ENCODE data around the gene TENM4. TPM values are rescaled to one million over a fixed set of nuclear protein-coding genes. Genes with fewer than 3 reads are reported as not detected.

The TENM4 gene
- polyA plus RNA-seq, 1 donor from 2014 or later, result 16.8 TPM

DNA sequence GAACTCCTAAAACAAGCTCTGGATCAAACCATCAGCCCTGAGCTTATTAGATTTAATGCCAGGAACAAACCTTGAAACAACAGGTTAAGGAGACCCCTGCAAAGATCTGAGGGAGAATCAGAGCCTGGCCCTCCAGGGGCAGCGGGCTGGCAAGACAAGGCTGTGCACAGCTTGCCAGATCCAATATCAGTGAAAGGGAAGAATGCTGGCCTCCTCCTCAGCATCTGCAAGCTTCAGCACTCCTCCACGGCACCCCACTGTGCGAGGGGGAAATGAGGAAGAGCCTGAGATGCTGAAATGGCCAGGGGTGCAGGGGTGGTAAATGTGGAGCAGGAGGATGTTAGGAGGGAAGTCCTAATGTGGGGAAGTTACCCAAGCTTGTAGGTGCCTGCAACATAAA is 167.0 kb downstream of the TENM4 start:
- Histone ChIP-seq H3K27ac (ENCODE audit: low read length) (no peak overlapping the region), H3K79me2 (replicated peaks; ENCODE audit: insufficient read depth, low read length) (no peaks in the 10 kb centered on the region), H3K9ac (ENCODE audit: low read length) (no peak overlapping the region), H3K4me3 (ENCODE audit: low read length) (no peak overlapping the region), H3K9me3 (ENCODE audit: low read length) (no peaks in the 10 kb centered on the region), H3K27me3 (ENCODE audit: insufficient read depth, low read depth, low read length) (no peaks in the 10 kb centered on the region), H3K9me2 (ENCODE audit: insufficient read depth, low read length) (no peaks in the 10 kb centered on the region), H3K4me2 (ENCODE audit: low read length) (no peak overlapping the region), H4K20me1 (ENCODE audit: insufficient read depth) (no peaks in the 10 kb centered on the region), H3K36me3 (ENCODE audit: insufficient read depth, low read length) (no peaks in the 10 kb centered on the region), H2AFZ (ENCODE audit: low read depth, low read length) (no peak overlapping the region), H3F3A (ENCODE audit: insufficient read depth, low read length, poor library complexity, severe bottlenecking) (no peaks in the 10 kb centered on the region)
- TF ChIP-seq MXI1 (conservative IDR thresholded peaks at IDR 0.05; ENCODE audit: poor library complexity, severe bottlenecking) (no peak), SMC3 (conservative IDR thresholded peaks at IDR 0.05; ENCODE audit: poor library complexity) (no peak), EP300 (conservative IDR thresholded peaks at IDR 0.05; ENCODE audit: poor library complexity, severe bottlenecking) (no peak), TAF1 (IDR thresholded peaks at IDR 0.05; ENCODE audit: low read depth) (no peak), RAD21 (conservative IDR thresholded peaks at IDR 0.05) (no peak), EZH2 (IDR thresholded peaks at IDR 0.05; ENCODE audit: borderline replicate concordance, insufficient read depth, low read length, poor library complexity, severe bottlenecking) (no peak), POLR2AphosphoS5 (IDR thresholded peaks at IDR 0.05) (no peak)
- TF ChIP-seq, protein P1, sequence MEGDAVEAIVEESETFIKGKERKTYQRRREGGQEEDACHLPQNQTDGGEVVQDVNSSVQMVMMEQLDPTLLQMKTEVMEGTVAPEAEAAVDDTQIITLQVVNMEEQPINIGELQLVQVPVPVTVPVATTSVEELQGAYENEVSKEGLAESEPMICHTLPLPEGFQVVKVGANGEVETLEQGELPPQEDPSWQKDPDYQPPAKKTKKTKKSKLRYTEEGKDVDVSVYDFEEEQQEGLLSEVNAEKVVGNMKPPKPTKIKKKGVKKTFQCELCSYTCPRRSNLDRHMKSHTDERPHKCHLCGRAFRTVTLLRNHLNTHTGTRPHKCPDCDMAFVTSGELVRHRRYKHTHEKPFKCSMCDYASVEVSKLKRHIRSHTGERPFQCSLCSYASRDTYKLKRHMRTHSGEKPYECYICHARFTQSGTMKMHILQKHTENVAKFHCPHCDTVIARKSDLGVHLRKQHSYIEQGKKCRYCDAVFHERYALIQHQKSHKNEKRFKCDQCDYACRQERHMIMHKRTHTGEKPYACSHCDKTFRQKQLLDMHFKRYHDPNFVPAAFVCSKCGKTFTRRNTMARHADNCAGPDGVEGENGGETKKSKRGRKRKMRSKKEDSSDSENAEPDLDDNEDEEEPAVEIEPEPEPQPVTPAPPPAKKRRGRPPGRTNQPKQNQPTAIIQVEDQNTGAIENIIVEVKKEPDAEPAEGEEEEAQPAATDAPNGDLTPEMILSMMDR (IDR thresholded peaks at IDR 0.05; ENCODE audit: poor library complexity, severe bottlenecking), result no peak
- TF ChIP-seq, protein P2, sequence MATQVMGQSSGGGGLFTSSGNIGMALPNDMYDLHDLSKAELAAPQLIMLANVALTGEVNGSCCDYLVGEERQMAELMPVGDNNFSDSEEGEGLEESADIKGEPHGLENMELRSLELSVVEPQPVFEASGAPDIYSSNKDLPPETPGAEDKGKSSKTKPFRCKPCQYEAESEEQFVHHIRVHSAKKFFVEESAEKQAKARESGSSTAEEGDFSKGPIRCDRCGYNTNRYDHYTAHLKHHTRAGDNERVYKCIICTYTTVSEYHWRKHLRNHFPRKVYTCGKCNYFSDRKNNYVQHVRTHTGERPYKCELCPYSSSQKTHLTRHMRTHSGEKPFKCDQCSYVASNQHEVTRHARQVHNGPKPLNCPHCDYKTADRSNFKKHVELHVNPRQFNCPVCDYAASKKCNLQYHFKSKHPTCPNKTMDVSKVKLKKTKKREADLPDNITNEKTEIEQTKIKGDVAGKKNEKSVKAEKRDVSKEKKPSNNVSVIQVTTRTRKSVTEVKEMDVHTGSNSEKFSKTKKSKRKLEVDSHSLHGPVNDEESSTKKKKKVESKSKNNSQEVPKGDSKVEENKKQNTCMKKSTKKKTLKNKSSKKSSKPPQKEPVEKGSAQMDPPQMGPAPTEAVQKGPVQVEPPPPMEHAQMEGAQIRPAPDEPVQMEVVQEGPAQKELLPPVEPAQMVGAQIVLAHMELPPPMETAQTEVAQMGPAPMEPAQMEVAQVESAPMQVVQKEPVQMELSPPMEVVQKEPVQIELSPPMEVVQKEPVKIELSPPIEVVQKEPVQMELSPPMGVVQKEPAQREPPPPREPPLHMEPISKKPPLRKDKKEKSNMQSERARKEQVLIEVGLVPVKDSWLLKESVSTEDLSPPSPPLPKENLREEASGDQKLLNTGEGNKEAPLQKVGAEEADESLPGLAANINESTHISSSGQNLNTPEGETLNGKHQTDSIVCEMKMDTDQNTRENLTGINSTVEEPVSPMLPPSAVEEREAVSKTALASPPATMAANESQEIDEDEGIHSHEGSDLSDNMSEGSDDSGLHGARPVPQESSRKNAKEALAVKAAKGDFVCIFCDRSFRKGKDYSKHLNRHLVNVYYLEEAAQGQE (IDR thresholded peaks at IDR 0.05; ENCODE audit: borderline replicate concordance), result no peak

DNA sequence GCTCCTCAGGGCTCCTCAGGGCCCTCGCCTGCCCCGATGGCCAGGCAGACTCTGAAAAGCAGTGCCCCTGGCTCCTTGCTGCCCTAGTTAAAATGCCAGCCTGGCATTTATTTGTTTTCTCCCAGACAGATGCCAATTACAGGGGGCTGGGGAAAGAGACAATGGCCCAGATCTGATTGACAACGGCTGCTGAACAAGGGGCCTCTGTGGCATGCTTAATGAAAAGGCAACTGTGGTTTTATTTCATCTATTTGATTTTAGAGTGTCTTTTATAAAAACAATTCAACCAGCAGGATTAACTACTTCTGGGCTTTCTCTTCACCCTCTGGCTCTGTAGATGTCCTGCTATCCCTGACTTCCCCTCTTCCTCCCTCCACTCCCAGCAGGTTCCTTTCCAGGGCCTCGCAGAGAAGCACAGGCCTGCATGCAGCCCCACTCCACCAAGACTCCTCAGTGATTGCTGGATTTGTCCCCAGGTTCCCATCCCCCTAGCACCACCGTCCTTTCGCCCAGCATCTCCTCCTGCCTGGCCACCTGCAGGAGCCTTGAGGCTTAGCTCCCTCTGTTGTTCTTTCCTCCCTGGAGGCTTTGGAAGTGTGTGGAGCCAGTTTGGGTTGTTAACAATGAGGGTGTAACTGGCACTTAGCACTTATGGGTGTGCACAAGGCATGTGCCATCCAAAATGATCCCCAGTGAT is 171.1 kb downstream of the TENM4 start:
- Histone ChIP-seq H3K4me2 (ENCODE audit: low read length) (no peak overlapping the region), H4K20me1 (ENCODE audit: insufficient read depth) (no peaks in the 10 kb centered on the region), H2AFZ (ENCODE audit: low read depth, low read length) (no peak overlapping the region), H3K27me3 (ENCODE audit: insufficient read depth, low read depth, low read length) (no peaks in the 10 kb centered on the region), H3K9me3 (ENCODE audit: low read length) (no peaks in the 10 kb centered on the region), H3K36me3 (ENCODE audit: insufficient read depth, low read length) (no peaks in the 10 kb centered on the region), H3K4me3 (ENCODE audit: low read length) (no peak overlapping the region), H3K79me2 (replicated peaks; ENCODE audit: insufficient read depth, low read length) (no peaks in the 10 kb centered on the region), H3K27ac (ENCODE audit: low read length) (no peak overlapping the region), H3K9me2 (ENCODE audit: insufficient read depth, low read length) (no peaks in the 10 kb centered on the region), H3F3A (ENCODE audit: insufficient read depth, low read length, poor library complexity, severe bottlenecking) (no peaks in the 10 kb centered on the region), H3K9ac (ENCODE audit: low read length) (peak overlapping the region; percentile 21)
- TF ChIP-seq, protein P1 (IDR thresholded peaks at IDR 0.05; ENCODE audit: poor library complexity, severe bottlenecking), result no peak
- TF ChIP-seq MXI1 (conservative IDR thresholded peaks at IDR 0.05; ENCODE audit: poor library complexity, severe bottlenecking) (no peak), EP300 (conservative IDR thresholded peaks at IDR 0.05; ENCODE audit: poor library complexity, severe bottlenecking) (no peak), EZH2 (IDR thresholded peaks at IDR 0.05; ENCODE audit: borderline replicate concordance, insufficient read depth, low read length, poor library complexity, severe bottlenecking) (no peak), TAF1 (IDR thresholded peaks at IDR 0.05; ENCODE audit: low read depth) (no peak), RAD21 (conservative IDR thresholded peaks at IDR 0.05) (no peak), POLR2AphosphoS5 (IDR thresholded peaks at IDR 0.05) (no peak), SMC3 (conservative IDR thresholded peaks at IDR 0.05; ENCODE audit: poor library complexity) (no peak)
- TF ChIP-seq, protein P2 (IDR thresholded peaks at IDR 0.05; ENCODE audit: borderline replicate concordance), result no peak
